Activated CD4-positive, alpha-beta T cell treated with anti-CD3 and anti-CD28 coated beads, Interleukin-2, amount 10 ng/mL, durations not matched to agents 7 days and 5 days (primary cell): ENCODE data around the gene RALGAPB. TPM values are rescaled to one million over a fixed set of nuclear protein-coding genes. Genes with fewer than 3 reads are reported as not detected.
"Not testable (repeated sequence)": the region's sequence is repeated elsewhere in the genome, so short reads cannot be mapped to it uniquely, and the experiment has no call there.

Experiments
- CTCF ChIA-PET: fragments of 350-600 bp; sonication (Branson Sonifier 250); formaldehyde crosslinking; loops from one replicate; lab custom pipeline; 2021; ENCODE audit warnings: antibody characterized with exemption; lab: Charles Lee
- POLR2A ChIA-PET: fragments of 350-600 bp; sonication (Branson Sonifier 250); formaldehyde crosslinking; loops from one replicate; lab custom pipeline; 2021; ENCODE audit warnings: antibody characterized with exemption; lab: Charles Lee
- DNase-seq: peaks from one replicate; pipeline ENCODE4 v3.0.0-alpha.2; 2020
- H3K27ac Mint-ChIP-seq: one replicate; pipeline ENCODE4 v1.8.0; 2021; ENCODE audit warnings: mild to moderate bottlenecking, moderate library complexity, mixed read lengths
- H3K27me3 Mint-ChIP-seq: one replicate; pipeline ENCODE4 v1.8.0; 2021; ENCODE audit warnings: mixed read lengths
- H3K36me3 Mint-ChIP-seq: one replicate; pipeline ENCODE4 v1.8.0; 2021; ENCODE audit warnings: low read depth, mixed read lengths
- H3K4me1 Mint-ChIP-seq: one replicate; pipeline ENCODE4 v1.8.0; 2021; ENCODE audit warnings: mixed read lengths
- H3K4me3 Mint-ChIP-seq: one replicate; pipeline ENCODE4 v1.8.0; 2021; ENCODE audit warnings: mild to moderate bottlenecking, moderate library complexity, mixed read lengths
- H3K9me3 Mint-ChIP-seq: one replicate; pipeline ENCODE4 v1.8.0; 2021; ENCODE audit warnings: mixed read lengths
- total RNA-seq, 2 experiments: library from RNA; stranded (reverse); gene quantifications; one replicate each; pipeline ENCODE4 v1.2.3, GENCODE V29; 2021

Gene RALGAPB
- total RNA-seq, 2 experiments from 2014 or later, result 31.1 to 36.7 TPM

GRCh38 chr20:38447931-38448675 is 24.5 kb upstream of the RALGAPB start:
- no peaks in the 10 kb centered on the region for H3K9me3 Mint-ChIP-seq
- peaks cover 31% of the 10 kb centered on the region for H3K4me1 Mint-ChIP-seq
- H3K36me3 Mint-ChIP-seq, result peaks cover 14% of the 10 kb centered on the region
- H3K4me3 Mint-ChIP-seq, result peak overlapping the region; percentile 72
- CTCF ChIA-PET, result interaction anchor here (0.6 to 1.7 kb wide), 4 partner anchors 13 to 475 kb away, joined by 3 to 27 read pairs (median 4); partner anchors contain the start of genes RALGAPB and SNHG17
- H3K27me3 Mint-ChIP-seq, result no peaks in the 10 kb centered on the region
- POLR2A ChIA-PET, result interaction anchor here (3.2 kb wide), 1 partner anchor 13 kb away, joined by 23 read pairs; the partner anchor contains the start of gene SNHG17
- peak overlapping the region; percentile 82 for H3K27ac Mint-ChIP-seq
- no peak for DNase-seq

- ChIA-PET CTCF (interaction anchor here (1.9 kb wide), 1 partner anchor 14 kb away, joined by 4 read pairs; the partner anchor contains the start of gene SNHG17), POLR2A (no interaction called here)
- H3K9me3 Mint-ChIP-seq, result no peaks in the 10 kb centered on the region
- H3K4me3 Mint-ChIP-seq, result no peak overlapping the region
- H3K27ac Mint-ChIP-seq, result no peak overlapping the region
- no peak for DNase-seq
- H3K27me3 Mint-ChIP-seq, result no peaks in the 10 kb centered on the region
- H3K36me3 Mint-ChIP-seq, result peaks cover 14% of the 10 kb centered on the region
- H3K4me1 Mint-ChIP-seq, result peaks cover 31% of the 10 kb centered on the region
Observed at GRCh38 chr20:38449046-38449445, 23.6 kb upstream of the RALGAPB start.

GRCh38 chr20:38450412-38450975 is 22.1 kb upstream of the RALGAPB start:
- no peak overlapping the region for H3K27ac Mint-ChIP-seq
- H3K9me3 Mint-ChIP-seq, result no peaks in the 10 kb centered on the region
- peaks cover 29% of the 10 kb centered on the region for H3K4me1 Mint-ChIP-seq
- no peak for DNase-seq
- ChIA-PET CTCF (interaction anchor here (1.0 to 1.9 kb wide), 2 partner anchors 15 to 16 kb away, joined by 3 to 4 read pairs; partner anchors contain the start of gene SNHG17), POLR2A (no interaction called here)
- no peaks in the 10 kb centered on the region for H3K27me3 Mint-ChIP-seq
- H3K36me3 Mint-ChIP-seq, result peaks cover 14% of the 10 kb centered on the region
- no peak overlapping the region for H3K4me3 Mint-ChIP-seq

GRCh38 chr20:38452880-38453624 is 19.6 kb upstream of the RALGAPB start:
- H3K27me3 Mint-ChIP-seq, result peaks cover 3% of the 10 kb centered on the region
- H3K36me3 Mint-ChIP-seq, result peaks cover 14% of the 10 kb centered on the region
- POLR2A ChIA-PET, result no interaction called here
- CTCF ChIA-PET, result interaction anchor here (0.6 to 1.7 kb wide), 3 partner anchors 18 to 930 kb away, joined by 3 to 6 read pairs (median 5); partner anchors contain the start of gene SNHG17
- H3K27ac Mint-ChIP-seq, result no peak overlapping the region
- DNase-seq, result no peak
- no peaks in the 10 kb centered on the region for H3K9me3 Mint-ChIP-seq
- no peak overlapping the region for H3K4me3 Mint-ChIP-seq
- H3K4me1 Mint-ChIP-seq, result peaks cover 12% of the 10 kb centered on the region

GRCh38 chr20:38453941-38454340 is 18.7 kb upstream of the RALGAPB start:
- CTCF ChIA-PET, result interaction anchor here (0.6 to 1.7 kb wide), 2 partner anchors 19 to 61 kb away, joined by 3 to 5 read pairs; partner anchors contain the start of gene SNHG17
- POLR2A ChIA-PET, result no interaction called here
- Mint-ChIP-seq H3K9me3 (no peaks in the 10 kb centered on the region), H3K4me3 (no peak overlapping the region), H3K27ac (no peak overlapping the region), H3K4me1 (peaks cover 6% of the 10 kb centered on the region), H3K36me3 (peaks cover 14% of the 10 kb centered on the region), H3K27me3 (peaks cover 3% of the 10 kb centered on the region)
- DNase-seq, result no peak

GRCh38 chr20:38454556-38455473 is 17.8 kb upstream of the RALGAPB start:
- ChIA-PET CTCF (interaction anchor here (1.1 to 1.7 kb wide), 2 partner anchors 9 to 20 kb away, joined by 4 to 5 read pairs; partner anchors contain the start of gene SNHG17), POLR2A (no interaction called here)
- H3K4me1 Mint-ChIP-seq, result peaks cover 2% of the 10 kb centered on the region
- no peaks in the 10 kb centered on the region for H3K9me3 Mint-ChIP-seq
- peaks cover 3% of the 10 kb centered on the region for H3K27me3 Mint-ChIP-seq
- no peak for DNase-seq
- H3K27ac Mint-ChIP-seq, result no peak overlapping the region
- H3K36me3 Mint-ChIP-seq, result peaks cover 10% of the 10 kb centered on the region
- no peak overlapping the region for H3K4me3 Mint-ChIP-seq

GRCh38 chr20:38458314-38458713 is 14.3 kb upstream of the RALGAPB start:
- Mint-ChIP-seq H3K4me1 (no peaks in the 10 kb centered on the region), H3K4me3 (no peak overlapping the region), H3K36me3 (no peaks in the 10 kb centered on the region), H3K27ac (no peak overlapping the region), H3K9me3 (no peaks in the 10 kb centered on the region), H3K27me3 (peaks cover 3% of the 10 kb centered on the region)
- POLR2A ChIA-PET, result no interaction called here
- CTCF ChIA-PET, result interaction anchor here (1.7 kb wide), 1 partner anchor 12 kb away, joined by 15 read pairs; no protein-coding TSS in a partner anchor
- no peak for DNase-seq

GRCh38 chr20:38460040-38460623 is 12.5 kb upstream of the RALGAPB start:
- no peaks in the 10 kb centered on the region for H3K9me3 Mint-ChIP-seq
- H3K36me3 Mint-ChIP-seq, result no peaks in the 10 kb centered on the region
- no peak for DNase-seq
- H3K27me3 Mint-ChIP-seq, result peaks cover 3% of the 10 kb centered on the region
- ChIA-PET POLR2A (no interaction called here), CTCF (interaction anchor here (0.7 to 0.9 kb wide), 2 partner anchors 12 to 13 kb away, joined by 3 read pairs; partner anchors contain the start of gene RALGAPB)
- H3K27ac Mint-ChIP-seq, result no peak overlapping the region
- no peak overlapping the region for H3K4me3 Mint-ChIP-seq
- H3K4me1 Mint-ChIP-seq, result no peaks in the 10 kb centered on the region

GRCh38 chr20:38460631-38461030 is 12.0 kb upstream of the RALGAPB start:
- H3K36me3 Mint-ChIP-seq, H3K4me1 Mint-ChIP-seq, DNase-seq, H3K27ac Mint-ChIP-seq, H3K9me3 Mint-ChIP-seq, H3K4me3 Mint-ChIP-seq, POLR2A ChIA-PET, H3K27me3 Mint-ChIP-seq, CTCF ChIA-PET: not testable (repeated sequence)

GRCh38 chr20:38461167-38461566 is 11.5 kb upstream of the RALGAPB start:
- CTCF ChIA-PET, H3K27ac Mint-ChIP-seq, H3K4me3 Mint-ChIP-seq, H3K9me3 Mint-ChIP-seq, H3K36me3 Mint-ChIP-seq, H3K4me1 Mint-ChIP-seq, POLR2A ChIA-PET, H3K27me3 Mint-ChIP-seq, DNase-seq: not testable (repeated sequence)

- H3K4me3 Mint-ChIP-seq, H3K27ac Mint-ChIP-seq, DNase-seq: not testable (repeated sequence)
Observed at GRCh38 chr20:38461569-38461968, 11.1 kb upstream of the RALGAPB start.

More at GRCh38 chr20:38461569-38461968, 11.1 kb upstream of the RALGAPB start:
- H3K4me1 Mint-ChIP-seq, H3K9me3 Mint-ChIP-seq, POLR2A ChIA-PET, H3K36me3 Mint-ChIP-seq, CTCF ChIA-PET, H3K27me3 Mint-ChIP-seq: not testable (repeated sequence)
